Lower leg skin (tissue), 3 donors: ENCODE data around the gene OR2Z1.

ENCODE experiments used
- POLR2A ChIP-seq, 2 donors: fragments of 450-650 bp; IDR thresholded peaks; one replicate each; pipeline ENCODE4 v1.6.1; 2016 to 2017; ENCODE audit warnings: antibody characterized with exemption in 2 of 2, mild to moderate bottlenecking in 1 of 2, moderate library complexity in 1 of 2
- TF ChIP-seq, protein P1 (sequence below), 3 donors: fragments of 450-650 bp; IDR thresholded peaks; one replicate each; pipeline ENCODE4 v1.5.1; 2016; ENCODE audit warnings: antibody characterized with exemption in 3 of 3, mild to moderate bottlenecking in 3 of 3, moderate library complexity in 2 of 3

DNA sequence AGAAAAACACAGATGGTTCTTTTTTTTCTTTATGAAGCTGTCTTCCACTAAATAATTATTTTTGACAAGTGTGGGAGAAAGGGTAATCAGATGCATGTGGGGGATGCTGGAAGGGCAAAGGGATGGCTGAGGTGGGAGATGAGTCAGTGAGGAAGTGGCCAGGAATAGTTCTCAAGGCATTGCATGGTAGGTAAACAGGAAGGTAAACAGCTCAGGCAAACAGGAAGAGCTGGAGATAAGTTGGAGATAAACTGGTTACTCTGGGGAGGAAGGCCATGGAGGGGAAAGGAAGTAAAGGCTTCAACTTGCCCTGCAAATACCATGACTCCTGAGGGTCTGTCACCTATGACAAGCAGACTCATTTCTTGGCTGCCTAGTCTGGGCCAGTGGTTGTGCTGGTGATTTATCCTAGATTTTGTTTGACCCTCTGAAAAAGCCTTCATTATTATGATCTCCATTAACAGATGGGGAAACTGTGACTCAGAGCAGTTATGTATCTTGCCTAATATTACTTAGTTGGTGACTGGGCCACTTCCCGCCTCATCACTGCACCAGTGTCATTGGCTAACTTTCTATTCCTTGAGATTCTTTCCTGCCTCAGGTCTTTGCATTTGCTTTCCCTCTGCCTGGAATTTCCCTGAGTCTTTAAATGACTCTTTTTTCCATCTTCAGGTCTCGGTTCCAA is 39.9 kb upstream of the OR2Z1 start:
- TF ChIP-seq, protein P1, sequence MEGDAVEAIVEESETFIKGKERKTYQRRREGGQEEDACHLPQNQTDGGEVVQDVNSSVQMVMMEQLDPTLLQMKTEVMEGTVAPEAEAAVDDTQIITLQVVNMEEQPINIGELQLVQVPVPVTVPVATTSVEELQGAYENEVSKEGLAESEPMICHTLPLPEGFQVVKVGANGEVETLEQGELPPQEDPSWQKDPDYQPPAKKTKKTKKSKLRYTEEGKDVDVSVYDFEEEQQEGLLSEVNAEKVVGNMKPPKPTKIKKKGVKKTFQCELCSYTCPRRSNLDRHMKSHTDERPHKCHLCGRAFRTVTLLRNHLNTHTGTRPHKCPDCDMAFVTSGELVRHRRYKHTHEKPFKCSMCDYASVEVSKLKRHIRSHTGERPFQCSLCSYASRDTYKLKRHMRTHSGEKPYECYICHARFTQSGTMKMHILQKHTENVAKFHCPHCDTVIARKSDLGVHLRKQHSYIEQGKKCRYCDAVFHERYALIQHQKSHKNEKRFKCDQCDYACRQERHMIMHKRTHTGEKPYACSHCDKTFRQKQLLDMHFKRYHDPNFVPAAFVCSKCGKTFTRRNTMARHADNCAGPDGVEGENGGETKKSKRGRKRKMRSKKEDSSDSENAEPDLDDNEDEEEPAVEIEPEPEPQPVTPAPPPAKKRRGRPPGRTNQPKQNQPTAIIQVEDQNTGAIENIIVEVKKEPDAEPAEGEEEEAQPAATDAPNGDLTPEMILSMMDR (IDR thresholded peaks at IDR 0.05): no peak
- no peak for TF ChIP-seq POLR2A (IDR thresholded peaks at IDR 0.05)
